NCI-H1105 treated with DMSO at 0.1 percent for 48 hours (cell line): ENCODE results near the gene DSCAM.
A peak's percentile ranks its signal among the peaks of the same experiment; 100 is the strongest.
"Not testable (repeated sequence)": the region's sequence is repeated elsewhere in the genome, so short reads cannot be mapped to it uniquely, and the experiment has no call there.

Experiments
- DNase-seq: peaks from one replicate; lab custom pipeline; 2025; lab: John Stamatoyannopoulos, UW

The DSCAM gene

GRCh38 chr21:40047993-40048730, 798.8 kb downstream of the DSCAM start:
- DNase-seq, result no peak

GRCh38 chr21:40047211-40047610, 799.7 kb downstream of the DSCAM start:
- no peak for DNase-seq

- DNase-seq, result no peak
Measured at GRCh38 chr21:40043866-40044265, 803.1 kb downstream of the DSCAM start.

- DNase-seq, result no peak
Measured at GRCh38 chr21:40043423-40043822, 803.5 kb downstream of the DSCAM start.

GRCh38 chr21:40041446-40041845, 805.5 kb downstream of the DSCAM start:
- no peak for DNase-seq

- DNase-seq, result not testable (repeated sequence)
Measured at GRCh38 chr21:40033156-40033782, 813.7 kb downstream of the DSCAM start.

GRCh38 chr21:40029888-40030287, 817.1 kb downstream of the DSCAM start:
- DNase-seq, result no peak

GRCh38 chr21:40028393-40028792, 818.6 kb downstream of the DSCAM start:
- DNase-seq, result not testable (repeated sequence)

GRCh38 chr21:40021558-40022351, 825.2 kb downstream of the DSCAM start:
- DNase-seq, result no peak

- no peak for DNase-seq
Measured at GRCh38 chr21:40020651-40021050, 826.3 kb downstream of the DSCAM start.

GRCh38 chr21:40018871-40019475, 828.0 kb downstream of the DSCAM start:
- DNase-seq, result peak; percentile 69

GRCh38 chr21:40016667-40017066, 830.3 kb downstream of the DSCAM start:
- DNase-seq, result no peak

GRCh38 chr21:40016234-40016633, 830.7 kb downstream of the DSCAM start:
- no peak for DNase-seq

- DNase-seq, result no peak
Measured at GRCh38 chr21:40015818-40016217, 831.1 kb downstream of the DSCAM start.

- DNase-seq, result no peak
Measured at GRCh38 chr21:40014394-40014793, 832.6 kb downstream of the DSCAM start.

- DNase-seq, result no peak
Measured at GRCh38 chr21:40013001-40013735, 833.8 kb downstream of the DSCAM start.

- no peak for DNase-seq
Measured at GRCh38 chr21:40011371-40011770, 835.6 kb downstream of the DSCAM start.

GRCh38 chr21:40002978-40003377, 844.0 kb downstream of the DSCAM start:
- DNase-seq, result no peak

- DNase-seq, result no peak
Measured at GRCh38 chr21:39984286-39984991, 862.5 kb downstream of the DSCAM start.

- DNase-seq, result no peak
Measured at GRCh38 chr21:39980241-39980820, 866.6 kb downstream of the DSCAM start.

GRCh38 chr21:39979321-39979720, 867.6 kb downstream of the DSCAM start:
- no peak for DNase-seq
